ENCODE results near the gene FIBCD1. TPM values are rescaled to one million over a fixed set of nuclear protein-coding genes. Genes with fewer than 3 reads are reported as not detected.

FIBCD1 gene
- total RNA-seq, 1 experiment from 2014 or later, result 7.1 TPM

DNA sequence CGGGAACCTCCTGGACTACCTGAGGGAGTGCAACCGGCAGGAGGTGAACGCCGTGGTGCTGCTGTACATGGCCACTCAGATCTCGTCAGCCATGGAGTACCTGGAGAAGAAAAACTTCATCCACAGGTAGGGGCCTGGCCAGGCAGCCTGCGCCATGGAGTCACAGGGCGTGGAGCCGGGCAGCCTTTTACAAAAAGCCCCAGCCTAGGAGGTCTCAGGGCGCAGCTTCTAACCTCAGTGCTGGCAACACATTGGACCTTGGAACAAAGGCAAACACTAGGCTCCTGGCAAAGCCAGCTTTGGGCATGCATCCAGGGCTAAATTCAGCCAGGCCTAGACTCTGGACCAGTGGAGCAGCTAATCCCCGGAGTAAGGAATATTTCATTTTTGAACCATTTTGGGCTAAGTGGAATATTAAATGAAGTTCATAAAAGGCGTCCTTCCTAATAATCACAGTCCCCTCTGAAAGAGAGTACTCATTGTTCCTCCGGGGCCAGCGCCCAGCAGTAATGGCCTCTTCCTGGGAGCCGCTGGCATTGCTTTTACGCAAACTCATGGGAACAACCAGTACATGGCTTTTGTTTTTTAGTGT lies 66.0 kb downstream of the FIBCD1 start:
- H3K9ac ChIP-seq (ENCODE audit: extremely low read depth, insufficient read length, low read length), result no peak overlapping the region
- H3K27ac ChIP-seq (ENCODE audit: insufficient read length, low read depth, low read length), result no peak overlapping the region
- H3T11ph ChIP-seq (ENCODE audit: low read length), result no peak overlapping the region
- H3K4me1 ChIP-seq (ENCODE audit: insufficient read depth, low read length), result no peaks in the 10 kb centered on the region
- H3K36me3 Mint-ChIP-seq (ENCODE audit: insufficient read depth in 1 of 3, low read depth in 3 of 3), result peaks cover 42 to 78% (median 75%) of the 10 kb centered on the region in 3 experiments
- no CpG with 5 or more reads among the region's 15 CpGs for WGBS (ENCODE audit: extremely low coverage, insufficient read length, low lambda C conversion rate)
- no peak overlapping the region for H3K18ac ChIP-seq (ENCODE audit: insufficient read length, low read depth, low read length)
- H3K27me3 Mint-ChIP-seq (ENCODE audit: low read depth), result no peaks in the 10 kb centered on the region
- no peak for DNase-seq
- no peak overlapping the region for H2BK5ac ChIP-seq (ENCODE audit: insufficient read length, low read length)
- H4K91ac ChIP-seq (ENCODE audit: insufficient read length, low read depth, low read length), result no peak overlapping the region
- H3K9me3 ChIP-seq (ENCODE audit: control insufficient read depth, low read depth, low read length), result no peaks in the 10 kb centered on the region
- no peaks in the 10 kb centered on the region for H3K27me3 ChIP-seq (ENCODE audit: insufficient read depth, low read length)
- no peak overlapping the region for H3K4me2 ChIP-seq (ENCODE audit: insufficient read depth, insufficient read length, low read length)
- TF ChIP-seq, protein P1, sequence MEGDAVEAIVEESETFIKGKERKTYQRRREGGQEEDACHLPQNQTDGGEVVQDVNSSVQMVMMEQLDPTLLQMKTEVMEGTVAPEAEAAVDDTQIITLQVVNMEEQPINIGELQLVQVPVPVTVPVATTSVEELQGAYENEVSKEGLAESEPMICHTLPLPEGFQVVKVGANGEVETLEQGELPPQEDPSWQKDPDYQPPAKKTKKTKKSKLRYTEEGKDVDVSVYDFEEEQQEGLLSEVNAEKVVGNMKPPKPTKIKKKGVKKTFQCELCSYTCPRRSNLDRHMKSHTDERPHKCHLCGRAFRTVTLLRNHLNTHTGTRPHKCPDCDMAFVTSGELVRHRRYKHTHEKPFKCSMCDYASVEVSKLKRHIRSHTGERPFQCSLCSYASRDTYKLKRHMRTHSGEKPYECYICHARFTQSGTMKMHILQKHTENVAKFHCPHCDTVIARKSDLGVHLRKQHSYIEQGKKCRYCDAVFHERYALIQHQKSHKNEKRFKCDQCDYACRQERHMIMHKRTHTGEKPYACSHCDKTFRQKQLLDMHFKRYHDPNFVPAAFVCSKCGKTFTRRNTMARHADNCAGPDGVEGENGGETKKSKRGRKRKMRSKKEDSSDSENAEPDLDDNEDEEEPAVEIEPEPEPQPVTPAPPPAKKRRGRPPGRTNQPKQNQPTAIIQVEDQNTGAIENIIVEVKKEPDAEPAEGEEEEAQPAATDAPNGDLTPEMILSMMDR (conservative IDR thresholded peaks at IDR 0.05), result no peak
- no peaks in the 10 kb centered on the region for H4K20me1 ChIP-seq (ENCODE audit: control insufficient read depth, insufficient read depth, insufficient read length)
- no peak overlapping the region for H3K4me3 Mint-ChIP-seq
- H3K79me1 ChIP-seq (ENCODE audit: insufficient read depth, low read depth, low read length, poor library complexity, severe bottlenecking), result no peaks in the 10 kb centered on the region
- H2AFZ ChIP-seq (ENCODE audit: low read length), result no peak overlapping the region
- no peak overlapping the region for H4K8ac ChIP-seq (replicated peaks; ENCODE audit: insufficient read length, low read depth, low read length)
- peak overlapping the region in 2 of 3 experiments; percentile 8 to 70; a peak in 2 of 7 replicates for H3K27ac Mint-ChIP-seq
- H2BK15ac ChIP-seq (ENCODE audit: low read depth, low read length), result no peak overlapping the region
- H3K56ac ChIP-seq (ENCODE audit: insufficient read length, low read depth, low read length), result no peak overlapping the region
- no peak overlapping the region for H3K14ac ChIP-seq (ENCODE audit: insufficient read depth, low read length)
- no peak overlapping the region for H2BK120ac ChIP-seq (ENCODE audit: low read depth, low read length, poor library complexity, severe bottlenecking)
- no peak overlapping the region for H2BK12ac ChIP-seq (ENCODE audit: insufficient read length, low read depth, low read length)
- H3K23ac ChIP-seq (ENCODE audit: insufficient read length, low read depth, low read length), result no peak overlapping the region
- no peaks in the 10 kb centered on the region for H3K9me3 Mint-ChIP-seq
- no peak overlapping the region for H4K5ac ChIP-seq (ENCODE audit: insufficient read length, low read depth, low read length)
- H3K4me1 Mint-ChIP-seq, result no peaks in the 10 kb centered on the region
- no peaks in the 10 kb centered on the region for H3K79me2 ChIP-seq (ENCODE audit: insufficient read depth, low read length)
- no peaks in the 10 kb centered on the region for H3K23me2 ChIP-seq (ENCODE audit: insufficient read length, low read depth, low read length, poor library complexity, severe bottlenecking)
- no peak overlapping the region for H2AK5ac ChIP-seq (ENCODE audit: insufficient read length, low read length)
- H3K4ac ChIP-seq (ENCODE audit: low read depth, low read length), result no peak overlapping the region
- no peak overlapping the region for H2BK20ac ChIP-seq (ENCODE audit: low read depth, low read length, poor library complexity, severe bottlenecking)

All from H9 (cell line).